ENCODE measurements around the gene CTSA.
"Not testable (repeated sequence)": the region's sequence is repeated elsewhere in the genome, so short reads cannot be mapped to it uniquely, and the experiment has no call there.

CTSA gene

DNA sequence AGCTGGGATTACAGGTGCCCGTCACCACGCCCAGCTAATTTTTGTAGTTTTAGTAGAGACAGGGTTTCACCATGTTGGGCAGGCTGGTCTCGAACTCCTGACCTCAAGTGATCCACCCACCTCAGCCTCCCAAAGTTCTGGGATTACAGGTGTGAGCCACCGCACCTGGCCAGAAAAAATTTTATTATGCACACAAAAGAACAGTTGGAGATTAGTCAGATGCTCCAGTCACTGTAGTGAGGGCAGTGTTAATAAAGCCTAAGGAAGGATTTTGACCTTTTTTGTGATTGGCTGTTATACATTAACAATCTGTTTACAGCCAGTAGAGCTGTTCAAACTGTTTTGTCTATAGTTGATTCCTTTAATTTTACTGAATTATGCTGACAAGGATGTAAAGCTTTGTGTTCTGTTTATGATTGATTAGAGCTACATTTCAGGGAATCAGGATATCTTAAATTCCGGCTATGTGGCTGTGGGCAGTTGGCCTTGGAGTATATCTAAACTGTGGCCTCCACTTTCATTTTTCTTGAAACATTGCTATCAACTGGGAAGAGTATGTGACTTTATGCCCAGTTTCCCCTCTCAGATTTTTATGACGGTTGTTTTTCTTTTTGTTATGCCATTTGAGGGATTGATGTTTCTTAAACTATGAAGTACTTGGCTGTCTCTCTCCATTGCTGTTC, 23.9 kb upstream of the CTSA start:
- no peak for DNase-seq

- DNase-seq, result no peak
Observed at GRCh38 chr20:45867819-45868176, 23.3 kb upstream of the CTSA start.

DNA sequence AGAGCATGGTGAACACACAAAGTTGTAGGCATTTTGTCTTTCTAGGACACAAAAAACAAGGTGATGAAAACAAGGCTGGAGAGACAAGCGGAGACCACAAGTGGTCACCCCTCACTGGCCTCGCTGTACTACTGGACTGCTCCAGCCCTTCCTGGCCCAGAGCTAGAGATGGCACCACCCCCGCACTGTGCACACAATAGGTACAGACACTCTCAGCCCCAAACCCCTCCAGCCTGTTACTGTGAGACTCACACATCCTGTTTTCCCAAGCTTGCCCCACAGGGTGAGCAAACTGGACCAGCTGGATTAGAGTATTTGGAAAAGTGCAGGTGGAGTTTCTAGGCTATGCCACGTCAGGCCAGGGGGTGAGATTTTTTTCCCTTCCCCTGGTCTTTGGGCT, 18.5 kb upstream of the CTSA start:
- DNase-seq, result no peak

DNA sequence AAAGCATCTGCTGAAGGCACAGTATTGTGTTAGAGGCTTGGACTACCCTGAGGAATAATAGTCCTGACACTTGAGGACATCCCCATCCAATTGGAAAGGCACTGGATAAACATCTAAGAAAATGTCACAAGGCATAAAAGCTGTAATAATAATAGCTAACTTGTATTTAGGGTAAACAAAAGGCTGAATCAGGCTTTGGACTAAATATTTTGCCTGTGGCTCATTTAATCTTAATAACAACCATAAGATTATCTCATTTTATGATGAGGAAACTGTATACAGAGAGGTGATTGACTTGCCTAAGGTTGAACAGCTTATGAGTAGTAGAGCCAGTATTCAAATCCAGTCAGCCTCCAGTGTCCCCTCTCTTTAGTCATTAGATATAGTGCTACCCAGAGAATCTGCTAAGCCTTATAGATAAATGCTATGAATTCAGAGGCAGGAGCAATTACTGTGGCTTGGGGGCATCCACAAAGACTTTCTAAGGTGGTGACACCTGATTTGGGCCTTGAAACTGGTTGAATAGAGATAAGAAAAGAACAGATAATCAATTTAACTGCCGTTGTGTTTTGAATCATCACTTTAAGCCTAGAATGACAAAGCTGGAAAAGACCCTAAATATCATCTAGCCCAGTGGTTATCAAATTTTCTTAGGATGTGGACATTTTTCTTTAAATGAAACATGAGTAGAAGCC, 17.6 kb upstream of the CTSA start:
- DNase-seq, result no peak

DNA sequence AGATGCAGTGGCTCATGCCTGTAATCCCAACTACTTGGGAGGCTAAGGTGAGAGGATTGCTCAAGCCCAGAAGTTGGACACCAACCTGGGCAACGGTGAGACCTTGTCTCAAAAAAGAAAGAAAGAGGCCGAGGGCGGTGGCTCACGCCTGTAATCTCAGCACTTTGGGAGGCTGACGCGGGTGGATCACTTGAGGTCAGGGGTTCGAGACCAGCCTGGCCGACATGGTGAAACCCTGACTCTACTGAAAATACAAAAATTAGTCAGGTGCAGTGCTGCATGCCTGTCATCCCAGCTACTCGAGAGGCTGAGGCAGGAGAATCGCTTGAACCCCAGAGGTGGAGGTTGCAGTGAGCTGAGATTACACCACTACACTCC, 17.0 kb upstream of the CTSA start:
- not testable (repeated sequence) for DNase-seq

DNA sequence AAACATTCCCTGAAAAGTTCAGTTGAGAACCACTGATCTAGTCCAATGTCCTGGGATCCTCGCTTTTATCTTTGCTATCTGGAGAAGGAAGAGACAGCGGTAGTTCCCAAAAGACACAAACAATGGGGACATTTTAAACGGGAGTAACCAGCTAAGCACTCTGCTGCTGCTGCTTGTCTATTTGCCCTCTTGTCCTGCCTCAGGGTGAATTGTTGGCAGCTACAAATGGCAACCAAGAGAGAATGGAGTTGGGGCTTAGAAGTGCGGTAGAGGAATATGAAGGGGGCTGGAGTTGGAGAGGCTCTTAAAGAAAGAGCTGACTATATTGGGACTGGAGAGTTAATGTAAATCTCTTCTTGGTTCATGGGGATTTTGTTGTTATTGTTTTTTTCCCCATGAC, 16.6 kb upstream of the CTSA start:
- no peak for DNase-seq

DNA sequence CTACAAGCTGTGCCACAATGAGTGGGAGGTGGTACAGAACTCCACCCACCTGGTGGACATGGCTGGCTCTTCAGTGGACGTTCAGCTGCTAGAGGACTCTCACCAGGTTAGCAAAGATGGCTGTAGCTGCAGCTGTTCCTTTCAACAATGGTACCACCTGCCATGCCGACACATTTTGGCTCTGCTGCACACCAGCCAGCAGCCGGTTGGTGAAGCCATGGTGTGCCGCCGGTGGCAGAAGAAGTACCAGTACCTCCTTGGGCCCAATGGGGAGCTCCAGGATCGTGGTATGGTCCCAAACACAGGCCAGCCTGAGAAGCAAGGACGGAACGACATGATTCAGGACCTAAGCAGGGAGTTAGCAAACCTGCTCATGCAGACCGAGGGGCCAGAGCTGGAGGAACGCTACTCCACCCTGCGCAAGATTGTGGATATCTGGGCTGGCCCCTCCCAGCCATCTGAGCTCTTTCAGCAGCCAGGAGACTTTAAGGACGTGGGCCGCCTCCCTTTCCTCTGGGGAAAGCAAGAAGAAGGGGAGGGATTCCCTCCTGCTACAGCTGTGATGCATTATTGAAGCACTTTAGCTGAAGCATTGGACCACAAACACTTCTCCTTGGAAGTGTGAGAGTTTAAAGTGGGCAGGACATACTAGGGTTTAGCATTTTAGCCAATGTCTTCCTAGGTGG, 12.9 kb upstream of the CTSA start:
- no peak for DNase-seq

DNA sequence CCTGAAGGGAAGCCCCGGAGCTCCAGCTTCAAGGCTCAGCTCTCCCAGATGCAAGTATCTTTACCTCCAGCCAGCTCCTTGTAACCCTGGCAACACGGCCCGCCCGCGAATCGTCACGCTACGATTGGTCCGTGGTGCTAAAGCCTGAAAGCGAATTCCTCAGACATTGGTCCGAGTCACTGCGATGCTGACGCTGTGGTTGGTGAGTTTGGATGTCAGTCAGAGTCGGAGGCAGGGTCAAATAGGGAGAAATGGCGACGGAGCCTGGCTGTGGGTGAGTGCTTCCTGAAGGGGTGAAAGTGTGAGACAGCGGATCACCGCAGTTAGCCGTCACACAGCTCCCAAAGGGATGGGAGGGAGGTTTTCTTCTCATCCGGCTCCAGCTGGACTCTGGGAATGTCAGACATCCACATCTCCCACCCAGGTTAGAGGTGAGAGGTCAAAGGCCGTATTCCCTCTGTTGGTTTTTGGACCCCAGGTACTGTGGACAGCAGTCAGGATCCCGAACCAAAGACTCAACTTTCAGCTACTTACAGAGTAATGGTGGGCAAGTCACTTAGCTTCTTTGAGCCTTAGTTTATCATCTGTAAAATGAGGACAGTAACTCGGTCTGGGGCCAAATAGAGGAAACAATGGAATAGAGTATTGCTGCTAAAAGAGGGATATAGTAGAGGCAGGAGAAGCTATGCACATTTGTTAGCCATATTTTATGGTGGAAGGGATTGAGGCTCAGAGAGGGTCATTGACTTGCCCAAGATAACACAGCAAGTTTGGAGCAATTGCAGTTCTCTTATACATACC, 9.9 kb upstream of the CTSA start, which contains the start of gene ZSWIM1:
Gene ZSWIM1 (plus strand): TSS at position 240 of the 801 bp plus-strand sequence. CDS start 1,366 bp downstream, outside the sequence.
- peak; percentile 98 to 99 for DNase-seq

GRCh38 chr20:45882469-45883099, 8.6 kb upstream of the CTSA start:
- no peak for DNase-seq

GRCh38 chr20:45883100-45883469, 8.1 kb upstream of the CTSA start:
- DNase-seq, result no peak

GRCh38 chr20:45886590-45887345, 4.4 kb upstream of the CTSA start:
- no peak for DNase-seq

DNA sequence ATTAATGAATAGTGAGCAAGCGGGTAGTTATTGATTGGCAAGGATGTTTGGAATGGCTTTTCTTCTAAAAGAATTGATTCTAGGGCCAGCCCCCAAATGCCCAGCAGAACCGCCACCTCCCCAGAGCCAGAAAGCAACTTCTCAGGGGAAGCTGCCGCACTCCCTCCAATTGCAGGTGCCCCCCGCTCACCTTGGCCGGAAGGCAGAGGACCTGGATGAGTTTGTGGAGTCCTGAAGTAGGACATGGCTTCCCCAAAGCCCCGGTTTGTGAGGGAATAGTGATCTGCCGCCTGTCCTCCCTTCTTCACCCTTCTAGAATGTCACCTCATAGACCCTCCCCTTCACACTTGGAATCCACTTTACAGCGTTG, 3.8 kb upstream of the CTSA start, which contains the start of gene SPATA25:
Gene SPATA25 (minus strand): TSS at position 277 of the 370 bp plus-strand sequence. CDS start 32 bp downstream, at position 245.
- DNase-seq, result no peak

GRCh38 chr20:45888681-45889080, 2.5 kb upstream of the CTSA start:
- no peak for DNase-seq

GRCh38 chr20:45890077-45890984, 804 bp upstream of the CTSA start:
- peak; percentile 47 to 64 for DNase-seq

GRCh38 chr20:45892049-45892825, 1.1 kb downstream of the CTSA start:
- DNase-seq, result no peak

GRCh38 chr20:45892828-45893500, 1.8 kb downstream of the CTSA start:
- no peak for DNase-seq

DNA sequence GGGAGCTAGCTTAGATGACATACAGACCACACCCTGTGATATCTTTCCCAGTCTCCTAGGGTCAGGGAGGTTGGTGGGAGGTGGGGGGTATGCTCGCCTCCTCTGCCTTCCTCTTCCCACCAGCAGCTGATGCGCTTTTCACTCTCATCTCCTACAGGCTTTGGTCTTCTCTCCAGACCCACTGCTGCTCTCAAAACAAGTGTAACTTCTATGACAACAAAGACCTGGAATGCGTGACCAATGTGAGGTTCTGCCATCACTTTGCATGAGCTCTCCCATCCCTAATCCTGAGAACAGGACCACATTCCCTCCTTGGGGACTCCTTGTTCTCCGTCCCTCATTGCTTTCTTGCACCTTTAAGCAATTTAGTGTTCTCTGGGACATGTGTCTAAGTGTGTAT, 2.7 kb downstream of the CTSA start:
- DNase-seq, result no peak

GRCh38 chr20:45894797-45895196, 3.7 kb downstream of the CTSA start:
- DNase-seq, result no peak

- no peak for DNase-seq
Observed at GRCh38 chr20:45896641-45897161, 5.6 kb downstream of the CTSA start.

All from CD4-positive, alpha-beta T cell treated with Interleukin-4 for 1 hour (primary cell).